NCI-H2081 (cell line): Measurements from ENCODE around the gene SDS.

Experiments used
- DNase-seq, 2 experiments: peaks; one replicate each; lab custom pipeline; 2025; lab: John Stamatoyannopoulos, UW

SDS gene

DNA sequence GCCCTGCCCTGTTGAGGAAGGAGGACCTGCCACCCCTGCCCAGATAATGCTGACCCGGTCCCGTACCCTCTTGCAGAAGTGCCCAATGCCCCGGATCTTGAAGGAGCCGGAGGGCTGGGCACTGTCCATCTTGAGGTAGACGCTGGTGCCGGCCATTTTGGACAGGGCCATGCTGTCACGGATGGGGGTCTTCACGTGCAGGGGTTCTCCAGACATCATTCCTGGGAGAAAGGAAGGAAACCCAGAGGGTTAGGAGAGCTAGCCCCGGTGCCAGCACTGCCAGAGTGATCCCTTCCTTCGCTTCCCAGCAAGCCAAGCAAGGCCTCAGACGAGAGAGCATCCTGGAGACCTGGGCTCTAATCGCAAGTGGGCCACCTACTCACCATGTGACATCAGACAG is 4.2 kb downstream of the SDS start:
- DNase-seq: no peak

- DNase-seq: no peak
Observed at GRCh38 chr12:113398346-113399290, 5.1 kb downstream of the SDS start.

DNA sequence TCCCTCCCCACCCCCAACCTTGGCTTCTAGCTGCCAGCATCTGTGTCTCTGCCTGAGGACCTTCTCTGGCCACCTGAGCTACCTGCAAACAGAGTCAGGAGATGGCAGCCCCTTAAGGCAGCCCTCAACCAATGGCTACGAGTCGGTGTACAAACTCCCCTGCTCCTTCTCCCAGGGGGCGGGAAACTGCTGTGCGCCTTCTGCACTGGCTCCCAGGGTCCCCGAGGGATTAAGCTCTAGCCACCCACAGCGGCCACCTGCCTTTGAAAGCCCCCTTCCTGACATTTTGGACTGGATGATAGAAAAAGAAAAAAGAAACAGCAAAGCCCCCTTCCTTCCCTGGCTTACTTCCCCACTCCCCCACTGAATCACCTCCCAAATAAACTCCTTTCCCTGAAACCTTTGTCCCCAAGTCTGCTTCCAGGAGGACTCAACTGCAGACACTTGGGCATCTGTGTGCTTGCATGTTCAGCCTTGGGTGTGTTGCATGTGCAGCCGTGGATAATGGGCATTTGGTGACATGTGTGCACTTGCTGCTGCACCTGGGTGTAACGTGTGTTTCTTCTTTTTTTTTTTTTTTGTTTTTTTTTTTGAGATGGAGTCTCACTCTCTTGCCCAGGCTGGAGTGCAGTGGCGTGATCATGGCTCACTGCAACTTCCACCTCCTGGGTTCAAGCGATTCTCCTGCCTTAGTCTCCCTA is 6.0 kb downstream of the SDS start:
- DNase-seq: no peak

DNA sequence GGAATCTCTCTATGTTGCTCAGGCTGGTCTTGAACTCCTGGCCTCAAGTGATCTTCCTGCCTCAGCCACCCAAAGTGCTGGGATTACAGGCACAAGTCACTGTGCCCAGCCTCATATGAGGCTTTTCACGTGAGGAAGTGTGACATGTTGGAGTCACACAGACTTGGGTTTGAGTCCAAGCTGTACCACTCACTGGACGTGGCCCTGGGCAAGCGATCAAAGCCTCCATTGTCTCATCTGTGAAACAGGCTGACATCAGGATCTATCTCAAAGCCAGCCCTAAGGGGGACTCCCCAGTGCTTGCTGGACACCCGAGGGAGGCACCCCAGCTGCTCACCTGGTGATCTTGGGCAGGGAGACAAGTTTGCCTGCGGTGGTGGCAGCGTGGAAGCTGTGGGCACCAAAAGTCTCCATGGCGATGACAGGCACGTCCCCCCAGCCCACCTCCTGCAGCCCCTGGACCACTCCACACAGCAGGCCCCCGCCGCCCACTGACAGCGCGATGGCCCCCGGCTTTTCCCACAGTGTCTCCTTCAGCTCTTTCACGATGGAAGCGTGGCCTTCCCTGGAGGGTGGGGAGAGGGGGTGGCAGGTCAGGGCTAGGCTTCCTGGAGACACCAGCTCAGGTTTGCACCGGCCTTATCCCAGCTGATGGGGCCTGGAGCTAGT is 6.7 kb downstream of the SDS start:
- DNase-seq: no peak

DNA sequence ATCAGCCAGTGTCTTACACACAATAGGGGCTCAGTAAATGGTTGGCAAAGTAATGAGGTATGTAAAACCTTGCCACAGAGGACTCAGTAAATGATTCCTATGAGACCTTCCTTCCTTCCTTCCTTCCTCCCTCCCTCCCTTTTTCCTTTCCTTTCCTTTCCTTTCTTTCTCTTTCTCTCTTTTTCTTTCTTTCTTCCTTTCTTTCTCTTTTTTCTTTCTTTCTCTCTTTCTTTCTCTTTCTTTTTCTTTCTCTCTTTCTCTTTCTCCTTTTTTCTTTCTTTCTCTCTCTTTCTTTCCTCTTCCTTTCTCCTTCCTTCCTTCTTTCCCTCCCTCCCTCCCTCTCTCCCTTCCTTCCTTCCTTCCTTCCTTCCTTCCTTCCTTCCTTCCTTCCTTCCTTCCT is 7.5 kb downstream of the SDS start:
- no peak for DNase-seq

DNA sequence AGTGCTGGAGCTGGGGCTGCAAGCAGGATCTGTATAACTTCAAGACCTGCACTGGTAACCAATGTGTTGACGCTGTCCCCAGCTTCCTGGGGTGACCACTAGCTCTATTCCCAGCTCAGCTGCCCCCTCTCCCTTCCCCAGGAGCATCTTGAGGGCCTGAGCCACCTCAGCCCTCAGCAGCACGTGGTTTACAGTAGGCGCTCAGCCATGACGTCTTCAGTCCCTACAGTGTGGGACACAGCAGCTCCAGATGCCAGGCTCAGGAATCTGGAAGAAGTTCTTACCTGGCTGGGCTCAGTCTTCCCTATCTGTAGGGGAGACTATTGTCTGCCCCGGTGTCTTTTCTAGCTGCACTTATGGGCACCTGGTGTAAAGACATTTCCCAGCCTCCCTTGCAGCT is 8.6 kb downstream of the SDS start:
- DNase-seq: no peak

- DNase-seq: no peak
Observed at GRCh38 chr12:113393749-113394148, 9.9 kb downstream of the SDS start.

GRCh38 chr12:113392988-113393579 is 10.6 kb downstream of the SDS start:
- DNase-seq: no peak

DNA sequence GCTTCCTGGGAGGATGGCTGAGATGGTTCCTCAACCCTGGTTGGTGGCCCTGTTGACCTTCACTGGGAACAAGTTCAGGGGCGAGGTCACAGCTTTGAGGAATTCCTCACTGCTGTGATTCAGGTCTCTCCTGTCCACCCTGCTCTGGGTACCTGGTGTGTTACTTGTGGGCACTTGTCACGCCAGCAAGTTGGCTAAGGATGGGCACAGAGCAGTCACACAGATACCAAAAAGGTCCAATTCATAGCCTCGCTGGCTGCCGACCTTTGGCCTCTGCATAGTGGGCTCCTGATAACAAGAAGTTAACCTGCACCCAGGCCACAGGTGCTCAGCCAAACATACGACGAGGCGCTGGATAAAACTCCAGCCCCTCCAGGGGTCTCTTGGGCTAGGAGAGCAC is 11.2 kb downstream of the SDS start:
- no peak for DNase-seq

DNA sequence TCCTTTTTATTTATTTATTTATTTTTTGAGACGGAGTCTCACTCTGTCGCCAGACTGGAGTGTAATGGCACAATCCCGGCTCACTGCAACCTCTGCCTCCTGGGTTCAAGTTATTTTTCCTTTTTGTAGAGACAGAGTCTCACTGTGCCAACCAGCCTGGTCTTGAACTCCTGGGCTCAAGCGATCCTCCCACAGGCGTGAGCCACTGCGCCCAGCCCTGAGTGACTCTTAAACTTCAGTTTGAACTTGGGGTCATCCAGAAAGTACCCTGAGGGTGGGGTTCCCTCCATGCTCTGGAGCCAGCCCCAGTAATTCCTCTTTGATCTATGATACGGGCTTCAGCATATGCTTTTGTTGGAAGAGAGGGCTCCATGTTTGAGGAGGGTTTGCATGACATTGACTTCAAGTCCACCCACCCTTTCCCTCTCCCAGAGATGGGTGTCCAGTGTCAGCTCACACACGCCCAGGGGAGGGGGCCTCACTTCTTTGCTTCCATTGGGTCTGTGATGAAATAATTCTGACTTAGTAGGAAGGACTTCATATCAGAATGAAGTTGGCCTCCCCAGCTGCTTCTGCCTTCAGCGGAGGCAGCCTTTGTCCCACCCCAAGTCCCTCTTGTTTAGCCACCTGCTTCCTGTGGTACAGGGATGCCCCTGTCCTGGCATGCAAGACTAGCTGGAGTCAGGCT is 11.9 kb downstream of the SDS start:
- DNase-seq: no peak

- DNase-seq: no peak
Observed at GRCh38 chr12:113391145-113391544, 12.5 kb downstream of the SDS start.

GRCh38 chr12:113390064-113391043 is 13.3 kb downstream of the SDS start:
- no peak for DNase-seq

- DNase-seq: no peak
Observed at GRCh38 chr12:113388351-113388750, 15.3 kb downstream of the SDS start.

DNA sequence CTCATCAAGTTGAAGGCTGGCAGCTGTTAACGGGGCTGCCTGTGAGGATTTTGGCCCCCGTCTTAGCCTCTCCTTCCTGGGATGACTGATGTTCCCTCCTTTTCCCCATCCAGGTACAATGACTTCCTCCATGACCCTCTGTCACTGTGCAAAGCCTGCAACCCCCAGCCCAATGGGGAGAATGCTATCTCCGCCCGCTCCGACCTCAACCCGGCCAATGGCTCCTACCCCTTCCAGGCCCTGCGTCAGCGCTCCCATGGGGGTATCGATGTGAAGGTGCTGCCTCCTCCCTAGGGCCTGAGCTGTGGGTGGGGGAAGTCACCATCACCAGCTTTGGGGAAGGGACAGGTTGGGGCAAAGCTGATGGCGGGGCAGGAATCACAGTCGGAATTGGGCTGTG is 16.1 kb downstream of the SDS start:
- no peak for DNase-seq

DNA sequence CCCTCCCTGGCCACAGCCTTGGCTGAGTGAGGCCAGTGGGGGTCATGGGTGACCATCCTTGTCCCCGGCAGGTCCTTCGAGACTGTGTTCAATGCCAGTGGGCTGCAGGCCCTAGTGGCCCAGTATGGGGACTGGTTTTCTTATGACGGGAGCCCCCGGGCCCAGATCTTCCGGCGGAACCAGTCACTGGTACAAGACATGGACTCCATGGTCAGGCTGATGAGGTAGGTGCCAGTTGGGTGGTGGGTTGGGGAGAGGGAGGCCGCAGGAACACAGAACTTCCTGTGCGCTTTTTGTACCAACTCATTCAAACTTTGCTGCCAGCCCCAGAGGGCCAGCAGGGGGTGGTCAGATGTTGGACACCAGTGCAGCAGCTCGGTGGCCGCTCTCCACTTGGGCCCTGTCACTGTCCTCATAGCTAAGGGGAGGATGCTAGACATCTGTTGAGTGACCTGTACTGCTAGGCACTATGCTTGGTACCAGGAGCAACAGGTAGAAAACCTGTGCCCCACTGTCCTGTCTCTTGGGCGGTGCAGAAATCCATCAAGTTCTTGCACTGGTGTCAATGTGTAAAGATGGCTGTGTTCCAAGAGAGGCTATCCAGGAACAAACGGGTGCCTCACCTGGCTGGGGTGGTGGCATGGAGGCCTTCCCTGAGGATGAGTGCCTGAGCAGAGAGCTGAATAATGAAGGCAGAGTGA is 16.7 kb downstream of the SDS start:
- DNase-seq: no peak

GRCh38 chr12:113385282-113385882 is 18.3 kb downstream of the SDS start:
- no peak for DNase-seq

DNA sequence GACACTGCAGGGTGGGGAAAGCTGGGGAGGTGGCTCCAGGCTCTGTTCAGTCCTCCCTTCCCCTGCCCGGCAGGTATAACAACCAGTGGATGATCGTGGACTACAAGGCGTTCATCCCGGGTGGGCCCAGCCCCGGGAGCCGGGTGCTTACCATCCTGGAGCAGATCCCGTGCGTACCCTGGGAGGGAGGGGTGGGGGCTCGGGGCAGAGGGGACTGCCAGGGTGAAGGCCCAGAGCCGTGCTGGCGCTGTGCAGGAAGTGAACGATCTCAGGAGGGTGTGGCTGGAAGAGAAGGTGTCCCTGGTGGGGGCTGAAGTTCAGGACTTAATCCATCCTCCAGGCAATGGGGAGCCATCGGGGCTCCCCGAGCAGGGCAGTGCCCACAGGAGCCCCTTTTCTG is 18.9 kb downstream of the SDS start:
- DNase-seq: no peak

DNA sequence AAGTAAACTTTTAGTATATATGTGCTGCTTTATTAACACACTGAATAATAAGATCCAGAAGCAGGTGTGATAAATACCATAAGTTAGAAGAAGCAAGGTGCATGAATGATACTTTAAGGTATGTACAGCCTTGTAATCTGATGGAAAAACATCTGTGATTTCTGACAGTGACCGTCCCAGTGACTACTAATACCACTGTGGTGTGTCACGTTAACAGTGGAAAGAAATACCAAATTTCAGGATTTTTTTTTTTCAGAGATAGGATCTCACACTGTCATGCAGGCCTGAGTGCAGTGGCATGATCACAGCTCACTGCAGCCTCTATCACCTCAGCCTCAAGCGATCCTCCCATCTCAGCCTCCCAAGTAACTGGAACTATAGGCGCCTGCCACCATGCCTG is 21.5 kb downstream of the SDS start:
- DNase-seq: no peak

- DNase-seq: no peak
Observed at GRCh38 chr12:113381220-113381619, 22.5 kb downstream of the SDS start.

DNA sequence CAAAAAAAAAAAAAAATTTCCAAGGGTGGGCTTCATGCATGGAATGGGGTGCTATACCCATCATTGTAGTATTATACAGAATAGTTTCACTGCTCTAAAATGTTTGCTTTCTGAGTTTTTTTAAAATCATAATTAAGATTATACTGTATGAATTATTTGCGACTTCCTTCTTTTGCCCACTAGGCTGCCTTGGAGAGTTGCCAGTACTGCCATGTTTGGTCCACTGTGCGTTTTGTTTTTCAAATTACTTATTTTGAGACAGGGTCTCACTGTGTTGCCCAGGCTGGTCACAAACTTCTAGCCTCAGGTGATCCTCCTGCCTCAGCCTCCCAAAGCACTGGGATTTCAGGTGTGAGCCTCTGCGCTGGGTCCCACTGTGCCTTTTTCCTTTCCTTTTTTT is 25.4 kb downstream of the SDS start:
- DNase-seq: no peak
